HG03378 (cell line): ENCODE data around the gene RGP1.
A peak's percentile ranks its signal among the peaks of the same experiment; 100 is the strongest.

Experiments used
- ATAC-seq: cut with Tn5 transposase; IDR thresholded peaks from one replicate; pipeline ENCODE4 v1.9.1; 2021; ENCODE audit warnings: mild to moderate bottlenecking, moderate library complexity; ENCODE audit not compliant: unreplicated experiment

RGP1 gene

GRCh38 chr9:35766997-35767396 is 17.9 kb downstream of the RGP1 start:
- ATAC-seq = no peak

GRCh38 chr9:35767458-35767857 is 18.4 kb downstream of the RGP1 start:
- no peak for ATAC-seq

GRCh38 chr9:35769763-35770162 is 20.7 kb downstream of the RGP1 start:
- no peak for ATAC-seq

- no peak for ATAC-seq
These were observed 22.0 kb downstream of the RGP1 start for GRCh38 chr9:35771075-35771433.

GRCh38 chr9:35771534-35771933 is 22.4 kb downstream of the RGP1 start:
- no peak for ATAC-seq

GRCh38 chr9:35771943-35772342 is 22.9 kb downstream of the RGP1 start:
- ATAC-seq = no peak

GRCh38 chr9:35774907-35775635 is 26.0 kb downstream of the RGP1 start:
- no peak for ATAC-seq

GRCh38 chr9:35776018-35776417 is 26.9 kb downstream of the RGP1 start:
- ATAC-seq = no peak

- ATAC-seq = no peak
These were observed 29.4 kb downstream of the RGP1 start for GRCh38 chr9:35778496-35778895.

GRCh38 chr9:35781066-35781465 is 32.0 kb downstream of the RGP1 start:
- no peak for ATAC-seq

- ATAC-seq = no peak
These were observed 34.3 kb downstream of the RGP1 start for GRCh38 chr9:35783418-35783817.

- no peak for ATAC-seq
These were observed 40.5 kb downstream of the RGP1 start for GRCh38 chr9:35789541-35789940.

GRCh38 chr9:35790025-35790384 is 40.9 kb downstream of the RGP1 start:
- no peak for ATAC-seq

GRCh38 chr9:35790385-35791296 is 41.6 kb downstream of the RGP1 start:
- peak; percentile 56 for ATAC-seq

- no peak for ATAC-seq
These were observed 42.3 kb downstream of the RGP1 start, which contains the start of gene NPR2 for GRCh38 chr9:35791297-35791921. Gene NPR2, plus strand, starts transcription at chr9:35791591. Its CDS starts 818 bp downstream, at chr9:35792409.

- ATAC-seq = no peak
These were observed 43.1 kb downstream of the RGP1 start for GRCh38 chr9:35792024-35792813.

- ATAC-seq = no peak
These were observed 43.7 kb downstream of the RGP1 start for GRCh38 chr9:35792826-35793225.

- no peak for ATAC-seq
These were observed 44.4 kb downstream of the RGP1 start for GRCh38 chr9:35793461-35793860.

- no peak for ATAC-seq
These were observed 46.6 kb downstream of the RGP1 start for GRCh38 chr9:35795695-35796094.

- no peak for ATAC-seq
These were observed 48.4 kb downstream of the RGP1 start for GRCh38 chr9:35797311-35798109.
